Left renal pelvis (tissue), 4 donors: ENCODE measurements around the gene TMED8. TPM values are rescaled to one million over a fixed set of nuclear protein-coding genes. Genes with fewer than 3 reads are reported as not detected.
"Not testable (repeated sequence)": the region's sequence is repeated elsewhere in the genome, so short reads cannot be mapped to it uniquely, and the experiment has no call there.

Source experiments
- DNase-seq, 4 donors: peaks; one replicate each; pipeline ENCODE4 v3.0.0-alpha.2; 2013; ENCODE audit warnings: low read depth in 4 of 4, low spot score in 3 of 4
- polyA plus RNA-seq, 4 donors: library from polyadenylated mRNA; unstranded; fragments of 120-200 nt; gene quantifications; one replicate each; pipeline ENCODE4 v1.2.1, GENCODE V29; 2013; ENCODE audit not compliant: insufficient read length in 4 of 4

Gene TMED8, protein sequence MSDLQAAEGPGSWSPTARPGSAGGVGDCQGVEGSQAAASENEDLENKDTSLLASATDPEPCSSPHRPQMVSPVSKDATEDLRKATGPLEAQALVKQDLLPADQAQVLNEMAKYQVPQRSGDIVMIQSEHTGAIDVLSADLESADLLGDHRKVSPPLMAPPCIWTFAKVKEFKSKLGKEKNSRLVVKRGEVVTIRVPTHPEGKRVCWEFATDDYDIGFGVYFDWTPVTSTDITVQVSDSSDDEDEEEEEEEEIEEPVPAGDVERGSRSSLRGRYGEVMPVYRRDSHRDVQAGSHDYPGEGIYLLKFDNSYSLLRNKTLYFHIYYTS
- 10 to 100 TPM; 11.1 to 24.4 (median 22.4) TPM for polyA plus RNA-seq

DNA sequence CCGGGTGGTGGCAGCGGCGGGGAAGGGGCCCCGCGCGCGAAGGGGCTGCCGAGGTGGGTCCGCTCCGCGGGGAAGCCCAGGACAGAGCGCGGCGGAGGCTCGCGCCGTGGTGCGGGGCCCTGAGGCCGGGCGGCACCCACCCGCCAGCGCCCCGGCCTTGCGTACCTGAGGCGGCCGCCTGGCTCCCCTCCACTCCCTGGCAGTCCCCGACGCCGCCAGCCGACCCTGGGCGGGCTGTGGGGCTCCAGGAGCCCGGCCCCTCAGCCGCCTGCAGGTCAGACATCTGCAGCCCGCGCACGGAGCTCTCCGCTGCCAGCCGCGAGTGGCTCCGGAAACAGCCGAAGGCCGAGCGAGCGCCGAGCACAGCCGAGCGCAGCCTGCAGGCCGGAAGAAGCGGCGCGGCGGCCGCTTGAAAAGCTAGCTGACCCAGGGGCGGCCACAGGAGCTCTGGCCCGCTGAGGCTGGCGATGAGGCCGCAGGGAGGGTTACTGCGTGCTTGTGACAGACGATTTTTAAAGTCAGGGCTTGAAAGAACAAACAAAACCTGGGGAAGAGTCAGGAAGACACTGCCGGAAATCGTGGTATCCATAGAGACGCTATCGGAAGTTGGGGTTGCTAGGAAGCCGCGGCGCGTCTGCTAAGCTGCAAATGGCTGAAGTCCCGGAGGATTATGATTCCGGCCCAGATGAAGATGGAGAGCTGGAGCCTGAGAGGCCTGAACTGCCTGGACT, at the start of gene TMED8, which contains the start of gene SAMD15:
TMED8 (minus strand) TSS at position 324 of the 731 bp plus-strand sequence; CDS start at position 283, 41 bp downstream.
SAMD15 (plus strand) TSS at position 609 of the 731 bp plus-strand sequence; CDS start at position 649, 40 bp downstream.
- DNase-seq: peak; percentile 71 to 77 (median 74)

DNA sequence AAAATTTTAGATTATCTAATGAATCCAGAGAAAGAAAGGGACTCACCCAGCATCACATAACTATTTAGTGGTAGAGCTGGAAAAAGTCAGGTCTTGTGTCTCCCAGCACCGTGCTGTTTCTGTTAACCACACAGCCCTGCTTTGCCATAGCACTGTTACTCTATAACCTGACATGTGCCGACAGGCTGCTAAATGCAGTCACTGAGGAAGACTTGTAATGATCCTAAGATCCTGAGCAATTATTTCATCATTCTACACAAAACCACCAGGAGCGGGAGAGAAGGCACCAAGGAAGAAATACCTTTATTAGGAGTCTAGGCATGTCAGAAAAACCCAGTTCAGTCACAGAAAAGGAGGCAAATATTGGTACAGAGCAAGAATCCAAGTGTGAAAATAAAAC, 49.5 kb upstream of the TMED8 start:
- no peak for DNase-seq

DNA sequence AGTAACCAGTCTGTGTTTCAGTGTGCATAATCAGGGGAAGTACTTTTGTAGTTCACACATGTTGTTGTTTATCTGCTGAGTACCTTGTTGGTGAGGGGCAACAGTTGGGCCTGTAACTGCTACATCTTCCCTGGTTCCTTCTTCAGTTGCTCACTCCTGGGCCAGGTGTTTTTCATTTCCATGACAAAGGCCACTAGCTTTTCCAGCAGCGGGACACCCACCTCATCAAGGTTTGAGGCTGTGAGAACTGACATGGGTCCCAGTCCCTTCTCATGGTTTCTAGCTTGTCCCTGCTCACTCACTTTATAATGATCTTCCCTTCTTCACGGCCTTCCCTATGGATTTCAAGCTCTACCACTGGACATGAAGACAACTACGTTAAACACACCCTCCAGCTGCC, 48.0 kb upstream of the TMED8 start:
- DNase-seq: no peak

DNA sequence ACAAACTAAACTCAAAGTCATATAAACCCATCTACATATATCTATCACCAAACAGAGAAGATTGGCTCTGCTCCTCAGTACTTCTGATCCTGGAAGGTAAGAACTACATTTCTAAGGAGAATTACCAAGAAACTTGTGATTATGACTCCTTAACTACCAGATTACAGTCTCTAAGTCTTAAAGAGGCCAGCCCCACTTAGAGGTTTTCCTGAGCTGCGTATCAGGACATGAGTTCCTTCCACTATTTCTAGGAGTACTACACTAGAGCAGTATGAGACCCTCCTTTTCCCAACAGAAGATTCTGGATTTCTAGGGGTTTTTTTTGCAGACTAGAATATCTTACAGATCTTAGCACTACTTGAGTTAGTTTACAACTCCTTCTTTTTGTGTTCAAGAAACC, 46.5 kb upstream of the TMED8 start, which contains the start of gene NOXRED1:
NOXRED1 (minus strand) TSS at position 101 of the 400 bp plus-strand sequence. CDS start 634 bp downstream, outside the sequence.
- no peak for DNase-seq

DNA sequence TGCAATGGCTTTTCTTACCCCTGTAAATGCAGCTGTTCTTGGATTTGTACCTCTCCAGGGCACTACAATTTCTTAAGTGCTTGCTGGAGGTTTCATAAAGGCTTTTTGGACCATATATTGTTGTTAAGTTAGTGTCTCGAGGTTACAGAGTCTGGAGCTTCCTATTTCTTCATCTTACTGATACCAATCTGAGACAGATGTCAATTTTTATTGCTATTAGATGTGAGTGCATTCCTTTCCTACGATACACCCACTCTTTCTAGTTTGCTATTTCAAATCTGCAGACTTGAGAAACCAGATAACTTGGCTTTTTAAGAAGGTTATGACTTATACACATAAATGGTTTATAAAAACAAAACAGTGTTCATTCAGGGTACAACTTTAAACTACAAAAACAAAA, 44.3 kb upstream of the TMED8 start:
- DNase-seq: no peak

DNA sequence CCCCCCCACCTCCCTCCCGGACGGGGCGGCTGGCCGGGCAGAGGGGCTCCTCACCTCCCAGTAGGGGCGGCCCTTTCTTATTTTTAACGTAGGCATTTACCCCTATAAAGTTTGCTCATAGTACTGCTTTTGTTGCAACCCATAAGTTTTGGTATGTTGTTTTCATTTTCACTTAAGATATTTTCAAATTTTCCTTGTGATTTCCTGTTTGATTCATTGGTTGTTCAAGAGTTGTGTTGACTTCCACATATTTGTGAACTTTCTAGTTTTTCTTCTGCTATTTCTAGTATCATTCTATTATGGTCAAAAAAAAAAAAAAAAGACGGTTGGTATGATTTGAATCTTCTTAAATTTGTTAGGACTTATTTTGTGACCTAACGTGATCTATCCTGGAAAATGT, 39.9 kb upstream of the TMED8 start:
- DNase-seq: no peak

DNA sequence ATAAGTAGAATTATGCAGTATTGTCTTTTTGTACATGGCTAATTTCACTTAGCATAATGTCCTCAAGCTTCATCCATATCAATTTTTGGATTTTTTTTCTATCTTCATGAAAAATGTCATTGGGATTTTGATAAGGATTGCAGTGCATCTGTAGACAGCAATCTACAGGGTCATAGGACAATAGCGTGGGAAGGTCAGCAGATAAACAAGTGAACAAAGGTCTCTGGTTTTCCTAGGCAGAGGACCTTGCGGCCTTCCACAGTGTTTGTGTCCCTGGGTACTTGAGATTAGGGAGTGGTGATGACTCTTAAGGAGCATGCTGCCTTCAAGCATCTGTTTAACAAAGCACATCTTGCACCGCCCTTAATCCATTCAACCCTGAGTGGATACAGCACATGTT, 39.2 kb upstream of the TMED8 start:
- not testable (repeated sequence) for DNase-seq

DNA sequence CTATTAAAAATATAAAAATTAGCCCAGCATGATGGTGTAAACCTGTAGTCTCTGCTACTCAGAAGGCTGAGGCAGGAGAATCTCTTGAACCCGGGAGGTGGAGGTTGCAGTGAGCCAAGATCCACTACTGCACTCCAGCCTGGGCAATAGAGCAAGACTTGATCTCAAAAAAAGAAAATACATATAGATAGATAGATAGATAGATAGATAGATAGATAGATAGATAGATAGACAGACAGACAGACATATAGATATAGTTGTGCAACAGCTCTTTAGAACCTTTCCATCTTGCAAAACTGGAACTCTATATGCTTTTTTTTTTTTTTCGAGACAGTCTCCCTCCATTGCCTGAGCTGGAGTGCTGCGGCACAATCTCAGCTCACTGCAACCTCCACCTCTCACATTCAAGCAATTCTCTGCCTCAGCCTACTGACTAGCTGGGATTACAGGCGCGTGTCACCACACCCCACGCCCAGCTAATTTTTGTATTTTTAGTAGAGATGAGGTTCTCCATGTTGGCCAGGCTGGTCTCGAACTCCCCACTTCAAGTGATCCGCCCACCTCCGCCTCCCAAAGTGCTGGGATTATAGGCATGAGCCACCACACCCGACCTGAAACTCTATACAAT, 38.6 kb upstream of the TMED8 start:
- DNase-seq: not testable (repeated sequence)

DNA sequence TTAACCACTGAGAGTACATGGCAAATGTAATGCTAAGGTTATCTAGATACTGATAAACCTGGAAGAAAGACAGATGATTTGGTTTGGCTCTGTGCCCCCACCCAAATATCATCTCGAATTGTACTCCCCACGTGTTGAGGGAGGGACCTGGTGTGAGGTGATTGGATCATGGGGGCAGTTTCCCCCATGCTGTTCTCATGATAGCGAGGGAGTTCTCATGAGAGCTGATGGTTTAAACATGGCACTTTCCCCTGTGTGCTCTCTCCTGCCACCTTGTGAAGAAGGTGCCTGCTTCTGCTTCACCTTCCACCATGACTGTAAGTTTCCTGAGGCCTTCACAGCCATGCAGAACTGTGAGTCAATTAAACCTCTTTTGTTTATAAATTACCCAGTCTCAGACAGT, 32.2 kb upstream of the TMED8 start:
- DNase-seq: no peak

DNA sequence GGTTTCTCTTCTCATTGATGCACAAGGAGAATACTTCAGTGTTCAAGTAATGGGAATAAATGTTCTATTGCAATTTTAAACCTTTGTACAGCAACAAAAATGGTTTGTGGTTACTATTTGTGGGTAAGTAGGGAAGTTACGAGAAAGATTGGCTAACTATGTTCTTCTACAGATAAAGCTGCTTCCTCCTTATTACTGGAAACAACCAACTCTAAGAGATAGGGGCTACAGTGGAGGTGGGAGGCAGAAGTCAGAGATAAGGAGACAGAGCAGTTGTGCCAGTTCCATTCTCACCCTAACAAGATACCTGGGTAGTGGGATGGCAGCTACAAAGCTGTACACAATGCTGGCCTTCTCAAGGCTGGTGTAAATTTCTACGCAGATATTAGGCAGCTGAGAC, 30.3 kb upstream of the TMED8 start:
- DNase-seq: no peak

DNA sequence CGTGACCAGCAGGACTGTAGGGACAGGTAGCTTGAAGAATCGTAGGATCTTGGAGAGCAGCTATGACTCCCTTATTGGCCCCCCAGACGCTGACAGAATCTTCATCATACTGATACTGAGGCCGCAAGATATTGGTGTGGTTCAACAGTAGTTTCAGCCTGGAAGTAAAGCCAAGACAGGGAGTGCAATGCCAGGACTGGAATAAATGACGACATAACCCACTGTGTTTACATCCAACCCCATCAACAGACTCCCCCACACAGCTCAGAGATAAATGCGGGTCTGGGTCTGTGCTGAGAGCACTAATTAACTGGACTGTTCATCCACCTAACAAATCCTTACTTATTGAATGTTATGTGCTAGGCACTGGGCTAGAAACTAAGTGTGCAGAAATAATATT, 29.8 kb upstream of the TMED8 start:
- no peak for DNase-seq

DNA sequence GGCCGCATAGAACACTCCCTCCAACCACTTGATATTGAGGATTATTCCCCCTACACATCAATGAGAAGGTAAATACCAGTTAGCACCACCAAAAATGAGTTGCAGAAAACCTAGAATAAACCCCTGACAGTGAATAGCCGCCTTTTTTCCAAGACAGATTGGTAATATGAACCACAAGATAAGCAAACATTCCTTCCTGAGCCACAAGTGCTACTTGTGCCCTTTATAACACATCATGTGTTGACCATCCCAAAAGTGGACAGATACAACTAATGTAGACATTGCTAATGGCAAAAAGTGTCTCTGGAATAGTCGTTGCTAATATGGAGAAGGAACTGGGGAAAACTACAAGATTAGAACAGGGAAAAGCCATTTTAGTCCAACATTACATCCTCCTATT, 29.2 kb upstream of the TMED8 start:
- DNase-seq: no peak

DNA sequence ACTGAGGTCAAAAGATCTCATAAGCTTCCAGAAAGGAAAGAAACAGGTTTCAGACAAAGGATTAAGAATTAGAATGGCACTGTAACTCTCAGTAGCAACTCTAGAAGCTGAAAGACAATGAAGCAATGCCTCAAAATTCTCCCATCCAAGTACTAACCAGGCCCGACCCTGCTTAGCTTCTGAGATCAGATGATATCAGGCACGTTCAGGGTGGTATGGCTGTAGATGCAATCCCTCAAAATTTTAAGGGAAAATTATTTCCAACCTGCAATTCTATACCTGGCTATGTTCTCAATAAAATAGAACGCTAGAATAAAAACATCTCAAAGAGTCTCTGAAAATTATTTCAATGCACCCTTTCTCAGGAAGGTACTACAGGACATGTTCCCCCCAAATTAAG, 26.9 kb upstream of the TMED8 start:
- DNase-seq: no peak

DNA sequence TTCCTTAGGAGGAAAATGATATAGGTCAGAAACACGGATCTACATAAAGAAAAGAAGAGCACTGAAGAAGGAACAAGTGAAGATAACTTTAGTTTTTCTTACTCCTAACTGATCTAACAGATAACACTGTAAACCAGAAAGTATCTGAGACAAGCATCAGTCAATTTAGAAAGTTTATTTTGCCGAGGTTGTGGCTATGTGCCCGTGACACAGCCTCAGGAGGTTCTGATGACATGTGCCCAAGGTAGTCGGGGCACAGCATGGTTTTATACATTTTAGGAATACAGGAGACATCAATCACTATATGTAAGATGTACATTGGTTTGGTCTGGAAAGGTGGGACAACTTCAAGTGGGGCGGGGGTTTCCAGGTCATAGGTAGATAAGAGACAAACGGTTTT, 23.3 kb upstream of the TMED8 start:
- DNase-seq: no peak

DNA sequence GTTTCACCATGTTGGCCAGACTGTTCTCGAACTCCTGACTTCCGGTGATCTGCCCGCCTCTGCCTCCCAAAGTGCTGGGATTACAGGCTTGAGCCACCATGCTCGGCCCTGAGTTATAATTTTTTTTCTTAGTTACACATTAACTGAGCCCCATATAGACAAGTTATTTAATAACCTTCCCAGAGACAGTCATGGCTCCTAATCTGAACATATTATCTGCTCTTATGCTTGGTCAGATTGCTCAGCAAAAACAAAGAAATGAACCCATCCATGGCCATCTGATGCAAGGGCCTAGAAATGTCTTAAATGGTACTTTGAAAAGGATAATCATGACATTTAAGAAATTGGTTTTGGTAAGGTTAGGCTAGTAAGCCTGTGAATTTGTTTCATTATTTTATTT, 13.3 kb upstream of the TMED8 start:
- no peak for DNase-seq

DNA sequence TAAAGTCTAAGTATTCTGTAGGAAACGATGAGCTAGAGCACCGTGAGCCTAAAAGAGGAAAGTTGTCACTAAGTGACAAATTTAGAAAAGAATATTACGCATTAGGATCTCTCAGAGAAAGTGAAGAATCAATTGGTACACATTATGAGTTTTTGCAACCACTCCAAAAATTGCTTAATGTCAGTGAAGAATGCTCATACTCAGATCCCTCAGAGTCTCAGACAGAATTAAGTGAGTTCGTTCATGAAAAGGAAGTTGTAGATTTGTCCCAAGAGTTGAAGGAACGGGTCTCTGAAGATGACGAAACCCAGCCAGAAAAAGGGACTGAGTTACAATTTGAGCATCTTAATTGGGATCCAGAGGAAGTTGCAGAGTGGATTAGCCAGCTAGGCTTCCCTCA, 1.8 kb upstream of the TMED8 start:
- no peak for DNase-seq

DNA sequence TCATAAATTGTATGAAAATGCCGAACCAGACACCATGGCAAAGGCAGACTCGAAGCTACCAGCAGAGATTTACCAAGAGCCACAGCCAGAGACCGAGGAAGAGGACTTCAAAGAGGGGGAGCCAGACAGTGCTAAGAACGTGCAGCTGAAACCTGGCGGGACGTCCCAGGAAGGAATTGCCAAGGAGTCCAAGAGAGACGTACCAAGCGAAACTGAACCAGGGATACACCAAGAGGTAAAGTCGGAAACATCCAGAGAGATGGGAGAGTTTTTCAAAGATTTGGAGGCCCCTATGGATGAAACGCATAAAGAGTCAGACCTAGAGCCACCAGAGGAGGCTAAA, 579 bp upstream of the TMED8 start:
- no peak for DNase-seq

DNA sequence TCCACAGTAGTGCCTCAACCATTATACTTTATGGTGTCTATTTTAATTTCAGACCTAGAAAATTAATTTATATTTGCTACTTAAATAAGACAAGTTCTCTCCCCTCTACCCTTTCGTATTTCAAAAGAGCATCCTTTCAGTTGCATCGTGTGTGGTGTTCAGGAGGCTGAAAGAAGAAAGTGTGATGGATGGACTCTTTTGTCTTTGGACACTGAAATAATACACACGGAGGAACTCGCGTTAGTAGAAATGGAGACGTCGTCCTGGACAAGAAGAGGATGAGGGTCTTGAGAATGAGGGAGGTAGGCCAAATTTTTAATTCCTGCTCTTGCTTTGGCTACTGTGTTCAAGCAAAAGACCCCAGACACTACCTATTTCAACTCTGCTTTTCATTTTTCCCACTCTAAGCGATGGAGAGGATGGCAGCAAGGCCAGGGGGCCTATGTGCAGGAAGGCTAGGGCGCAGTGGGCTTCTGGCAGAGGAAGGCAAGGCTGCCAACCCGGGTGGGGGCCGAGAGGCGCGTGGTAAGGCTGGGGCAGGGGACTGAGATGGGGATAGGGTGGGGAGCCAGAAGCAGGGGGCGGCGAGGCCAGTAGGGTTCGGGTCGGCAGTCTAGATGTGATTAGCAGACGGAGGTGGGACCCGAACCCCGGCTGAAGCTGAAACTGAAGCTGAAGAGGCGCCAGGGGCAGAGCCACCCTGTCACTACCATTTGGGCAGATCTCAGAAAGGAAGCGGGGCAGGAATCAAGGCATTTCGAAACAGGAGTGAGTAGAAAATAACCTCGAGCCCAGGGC, 722 bp downstream of the TMED8 start:
- DNase-seq: peak in 2 of 4 donors; percentile 12 to 16

DNA sequence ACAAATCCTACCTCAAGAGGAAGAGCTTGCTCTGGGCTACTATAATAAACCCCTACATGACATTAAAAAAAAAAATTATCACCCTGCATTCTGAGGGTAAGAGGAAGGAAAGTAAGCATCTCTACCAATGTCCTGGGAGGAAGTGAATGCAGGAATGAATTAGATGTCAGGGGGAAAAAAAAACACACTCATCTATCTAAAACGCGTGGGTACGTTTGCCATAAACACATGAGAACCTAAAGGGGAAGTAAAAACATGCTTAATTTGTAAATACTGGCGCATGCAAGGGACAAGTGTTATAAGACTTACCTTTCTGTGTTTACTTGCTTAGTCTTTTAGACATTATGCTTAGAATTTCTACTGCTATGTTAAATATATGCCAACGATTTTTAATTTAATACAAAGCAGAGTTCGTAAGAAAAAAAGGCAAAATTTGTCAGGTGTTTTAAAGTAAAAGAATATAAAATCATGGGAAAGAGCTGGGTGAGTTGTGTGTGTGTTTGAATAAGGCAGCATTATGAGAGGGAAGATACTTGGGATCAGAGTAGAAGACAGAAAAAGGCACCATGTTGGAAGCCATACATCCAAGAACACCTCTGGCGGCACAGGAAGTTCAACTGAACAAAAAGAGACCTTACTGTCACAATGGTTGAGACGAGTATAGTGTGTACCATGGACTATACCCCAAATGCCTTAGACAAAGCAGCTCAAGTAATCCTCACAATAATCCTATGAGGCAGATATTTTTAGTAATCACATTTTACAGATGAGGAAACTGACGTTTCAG, 1.5 kb downstream of the TMED8 start:
- no peak for DNase-seq

DNA sequence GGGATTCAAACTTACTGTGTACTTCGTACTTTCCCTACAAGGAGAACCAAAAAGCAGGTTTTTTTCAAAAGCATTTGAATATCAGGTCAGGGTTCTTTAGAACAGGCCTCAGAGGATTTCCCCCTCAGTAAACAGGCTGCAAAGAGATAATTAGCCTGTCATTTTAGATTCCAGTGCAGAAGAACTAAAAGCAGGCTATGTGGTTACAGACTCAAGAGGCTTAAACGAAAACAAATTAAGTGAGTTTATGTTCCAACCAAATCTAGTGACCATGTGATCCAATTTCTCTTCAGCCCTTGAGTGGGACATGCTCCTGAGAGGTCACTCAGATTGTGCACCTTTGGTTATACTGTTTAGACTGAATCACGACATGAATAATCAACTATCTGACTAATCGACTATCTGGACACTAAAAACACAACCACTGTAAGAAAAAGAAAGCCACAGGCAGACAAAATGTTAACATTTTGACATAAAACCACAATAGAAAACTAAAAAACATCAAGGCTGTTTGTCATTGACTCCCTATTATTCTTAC, 4.5 kb downstream of the TMED8 start:
- DNase-seq: peak in 1 of 4 donors; percentile 27
